Gastrocnemius medialis (tissue), 4 donors: ENCODE results near the gene RWDD1.

Experiments
- POLR2A ChIP-seq, 2 donors: fragments of 450-650 bp; IDR thresholded peaks; one replicate each; pipeline ENCODE4 v1.6.1; 2017; ENCODE audit warnings: antibody characterized with exemption in 2 of 2, mild to moderate bottlenecking in 2 of 2, moderate library complexity in 2 of 2
- TF ChIP-seq, protein P1 (sequence below), 5 experiments: fragments of 450-650 bp in 3 of 5; fragments of 200-600 bp in 2 of 5; sonication (generic) in 2 of 5; IDR thresholded peaks in 4 of 5; conservative IDR thresholded peaks in 1 of 5; 1 replicate in 4 of 5; 2 replicates in 1 of 5; pipeline ENCODE4 v1.5.1; 2016 to 2019; ENCODE audit warnings: antibody characterized with exemption in 5 of 5, mild to moderate bottlenecking in 3 of 5, moderate library complexity in 3 of 5

DNA sequence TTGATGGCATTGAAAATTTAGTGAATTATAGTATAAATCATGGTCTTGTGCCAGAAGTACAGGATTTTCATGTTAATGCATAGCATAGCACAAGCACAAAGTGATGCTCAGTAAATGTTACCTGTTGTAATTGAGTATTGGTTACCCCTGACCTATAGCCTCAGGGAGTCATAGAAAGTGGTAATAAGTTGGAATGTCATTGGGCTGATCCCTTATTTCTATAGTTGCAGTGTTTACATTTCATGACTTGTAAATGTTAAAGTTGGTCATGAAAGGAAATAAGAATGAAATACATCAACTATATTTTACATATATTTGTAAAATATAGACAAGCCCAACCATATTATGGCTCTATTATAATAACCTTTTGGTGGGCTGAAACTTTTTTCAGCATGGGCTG, 7.0 kb downstream of the RWDD1 start:
- TF ChIP-seq POLR2A (IDR thresholded peaks at IDR 0.05), result no peak
- TF ChIP-seq, protein P1, sequence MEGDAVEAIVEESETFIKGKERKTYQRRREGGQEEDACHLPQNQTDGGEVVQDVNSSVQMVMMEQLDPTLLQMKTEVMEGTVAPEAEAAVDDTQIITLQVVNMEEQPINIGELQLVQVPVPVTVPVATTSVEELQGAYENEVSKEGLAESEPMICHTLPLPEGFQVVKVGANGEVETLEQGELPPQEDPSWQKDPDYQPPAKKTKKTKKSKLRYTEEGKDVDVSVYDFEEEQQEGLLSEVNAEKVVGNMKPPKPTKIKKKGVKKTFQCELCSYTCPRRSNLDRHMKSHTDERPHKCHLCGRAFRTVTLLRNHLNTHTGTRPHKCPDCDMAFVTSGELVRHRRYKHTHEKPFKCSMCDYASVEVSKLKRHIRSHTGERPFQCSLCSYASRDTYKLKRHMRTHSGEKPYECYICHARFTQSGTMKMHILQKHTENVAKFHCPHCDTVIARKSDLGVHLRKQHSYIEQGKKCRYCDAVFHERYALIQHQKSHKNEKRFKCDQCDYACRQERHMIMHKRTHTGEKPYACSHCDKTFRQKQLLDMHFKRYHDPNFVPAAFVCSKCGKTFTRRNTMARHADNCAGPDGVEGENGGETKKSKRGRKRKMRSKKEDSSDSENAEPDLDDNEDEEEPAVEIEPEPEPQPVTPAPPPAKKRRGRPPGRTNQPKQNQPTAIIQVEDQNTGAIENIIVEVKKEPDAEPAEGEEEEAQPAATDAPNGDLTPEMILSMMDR (IDR thresholded peaks at IDR 0.05 in 4 of 5, conservative IDR thresholded peaks at IDR 0.05 in 1 of 5), result no peak
